Lower leg skin (tissue), 3 donors: ENCODE results near the gene PNKP.

Source experiments
- POLR2A ChIP-seq, 2 donors: fragments of 450-650 bp; IDR thresholded peaks; one replicate each; pipeline ENCODE4 v1.6.1; 2016 to 2017; ENCODE audit warnings: antibody characterized with exemption in 2 of 2, mild to moderate bottlenecking in 1 of 2, moderate library complexity in 1 of 2
- TF ChIP-seq, protein P1 (sequence below), 3 donors: fragments of 450-650 bp; IDR thresholded peaks; one replicate each; pipeline ENCODE4 v1.5.1; 2016; ENCODE audit warnings: antibody characterized with exemption in 3 of 3, mild to moderate bottlenecking in 3 of 3, moderate library complexity in 2 of 3

DNA sequence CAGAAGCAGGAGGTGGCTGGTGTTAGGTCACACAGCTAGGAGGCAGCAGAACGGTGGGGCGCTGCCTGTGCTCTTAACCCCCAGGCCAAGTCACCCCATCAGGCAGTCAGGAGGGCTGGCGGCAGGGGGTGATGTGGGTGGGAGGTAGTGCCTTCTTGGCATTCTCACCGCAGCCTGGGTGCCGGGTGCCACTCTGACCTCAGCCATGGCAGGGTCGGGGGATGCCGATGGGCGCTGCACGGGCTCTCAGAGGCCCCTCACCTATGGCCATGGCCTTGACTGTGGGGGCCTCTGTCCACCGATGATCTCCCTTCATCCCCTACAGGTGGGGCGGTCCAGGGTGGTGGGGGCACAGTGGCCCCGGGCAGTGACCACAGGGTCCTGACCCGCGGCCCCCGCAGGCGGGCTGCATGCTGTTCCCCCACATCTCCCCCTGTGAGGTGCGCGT, 10.8 kb downstream of the PNKP start:
- TF ChIP-seq, protein P1, sequence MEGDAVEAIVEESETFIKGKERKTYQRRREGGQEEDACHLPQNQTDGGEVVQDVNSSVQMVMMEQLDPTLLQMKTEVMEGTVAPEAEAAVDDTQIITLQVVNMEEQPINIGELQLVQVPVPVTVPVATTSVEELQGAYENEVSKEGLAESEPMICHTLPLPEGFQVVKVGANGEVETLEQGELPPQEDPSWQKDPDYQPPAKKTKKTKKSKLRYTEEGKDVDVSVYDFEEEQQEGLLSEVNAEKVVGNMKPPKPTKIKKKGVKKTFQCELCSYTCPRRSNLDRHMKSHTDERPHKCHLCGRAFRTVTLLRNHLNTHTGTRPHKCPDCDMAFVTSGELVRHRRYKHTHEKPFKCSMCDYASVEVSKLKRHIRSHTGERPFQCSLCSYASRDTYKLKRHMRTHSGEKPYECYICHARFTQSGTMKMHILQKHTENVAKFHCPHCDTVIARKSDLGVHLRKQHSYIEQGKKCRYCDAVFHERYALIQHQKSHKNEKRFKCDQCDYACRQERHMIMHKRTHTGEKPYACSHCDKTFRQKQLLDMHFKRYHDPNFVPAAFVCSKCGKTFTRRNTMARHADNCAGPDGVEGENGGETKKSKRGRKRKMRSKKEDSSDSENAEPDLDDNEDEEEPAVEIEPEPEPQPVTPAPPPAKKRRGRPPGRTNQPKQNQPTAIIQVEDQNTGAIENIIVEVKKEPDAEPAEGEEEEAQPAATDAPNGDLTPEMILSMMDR (IDR thresholded peaks at IDR 0.05) = no peak
- TF ChIP-seq POLR2A (IDR thresholded peaks at IDR 0.05) = no peak
